B cell (primary cell): ENCODE measurements around the gene GGCT. TPM values are rescaled to one million over a fixed set of nuclear protein-coding genes. Genes with fewer than 3 reads are reported as not detected.

Experiments
- ATAC-seq: fragments of 200-7000 bp; cut with Tn5 transposase; one replicate; pipeline ENCODE4 v1.10.0; 2021; ENCODE audit warnings: low read depth, mild to moderate bottlenecking, moderate number of reproducible peaks, moderate library complexity
- CTCF ChIA-PET: fragments of 350-600 bp; sonication (Branson Sonifier 250); formaldehyde crosslinking; loops from one replicate; lab custom pipeline; 2021; ENCODE audit warnings: antibody characterized with exemption, inconsistent platforms; lab: Charles Lee
- POLR2A ChIA-PET: fragments of 350-600 bp; sonication (Branson Sonifier 250); formaldehyde crosslinking; loops from one replicate; lab custom pipeline; 2021; ENCODE audit warnings: antibody characterized with exemption; lab: Charles Lee
- DNase-seq: peaks from one replicate; pipeline ENCODE4 v3.0.0; 2013
- H2AFZ ChIP-seq: 2 replicates; pipeline ENCODE4 v1.6.1; 2012; ENCODE audit warnings: mild to moderate bottlenecking, low read depth, low read length; ENCODE audit not compliant: insufficient read depth, poor library complexity, severe bottlenecking
- H3K27ac ChIP-seq, 2 donors: 1 replicate in 1 of 2; 2 replicates in 1 of 2; pipeline ENCODE4 v1.5.1; 2012 to 2013; ENCODE audit warnings: low read length in 2 of 2, mild to moderate bottlenecking in 2 of 2, moderate library complexity in 1 of 2
- H3K27me3 ChIP-seq, 4 experiments: fragments of 200-600 bp in 1 of 4; sonication (generic) in 1 of 4; replicated peaks in 1 of 4; 1 replicate in 2 of 4; 2 replicates in 2 of 4; pipeline versions ENCODE4 v1.6.1 to v1.7.0; 2013 to 2016; ENCODE audit warnings: low read length in 3 of 4, mild to moderate bottlenecking in 2 of 4, mixed read lengths in 1 of 4, moderate library complexity in 1 of 4; ENCODE audit not compliant: insufficient read depth in 4 of 4, control insufficient read depth in 3 of 4; ENCODE audit errors: control extremely low read depth in 1 of 4
- H3K36me3 ChIP-seq, 2 experiments: replicated peaks in 1 of 2; 1 replicate in 1 of 2; 2 replicates in 1 of 2; pipeline versions ENCODE4 v1.6.1 to v1.7.1; 2013; ENCODE audit warnings: low read length in 1 of 2; ENCODE audit not compliant: insufficient read depth in 2 of 2, control insufficient read depth in 1 of 2; ENCODE audit errors: control extremely low read depth in 1 of 2, extremely low read depth in 1 of 2
- H3K4me1 ChIP-seq, 2 donors: fragments of 200-600 bp in 1 of 2; sonication (generic) in 1 of 2; 1 replicate in 1 of 2; 2 replicates in 1 of 2; pipeline versions ENCODE4 v1.5.1 to v1.6.1; 2013 to 2017; ENCODE audit warnings: low read length in 2 of 2; ENCODE audit not compliant: control insufficient read depth in 2 of 2, insufficient read depth in 2 of 2
- H3K4me2 ChIP-seq: replicated peaks from 2 replicates; pipeline ENCODE3; 2012; ENCODE audit warnings: mild to moderate bottlenecking, low read depth, low read length; ENCODE audit not compliant: poor library complexity, severe bottlenecking
- H3K4me3 ChIP-seq, 5 experiments: fragments of 200-600 bp in 1 of 5; sonication (generic) in 1 of 5; 1 replicate in 3 of 5; 2 replicates in 2 of 5; pipeline versions ENCODE4 v1.5.1 to v1.7.0; 2011 to 2016; ENCODE audit warnings: low read length in 4 of 5, mild to moderate bottlenecking in 4 of 5, low read depth in 2 of 5, control low read depth in 1 of 5, moderate library complexity in 1 of 5; ENCODE audit not compliant: insufficient read depth in 1 of 5; ENCODE audit errors: control extremely low read depth in 1 of 5, extremely low read depth in 1 of 5
- H3K79me2 ChIP-seq: fragments of 200-600 bp; sonication (generic); one replicate; pipeline ENCODE4 v1.6.0; 2016; ENCODE audit warnings: low read length; ENCODE audit not compliant: control insufficient read depth, insufficient read depth
- H3K9ac ChIP-seq: fragments of 200-600 bp; sonication (generic); 2 replicates; pipeline ENCODE4 v1.6.1; 2017; ENCODE audit warnings: mild to moderate bottlenecking, low read length, moderate library complexity
- H3K9me3 ChIP-seq, 3 donors: one replicate each; pipeline versions ENCODE4 v1.6.1 to v1.7.1; 2013; ENCODE audit warnings: low read length in 2 of 3; ENCODE audit not compliant: control insufficient read depth in 2 of 3, insufficient read depth in 1 of 3; ENCODE audit errors: control extremely low read depth in 1 of 3
- H4K20me1 ChIP-seq: 2 replicates; pipeline ENCODE4 v1.6.0; 2012; ENCODE audit warnings: mild to moderate bottlenecking, low read length; ENCODE audit not compliant: insufficient read depth, control insufficient read depth, poor library complexity, severe bottlenecking
- H3K27ac Mint-ChIP-seq: one replicate; pipeline ENCODE4 v1.8.0; 2021; ENCODE audit warnings: mixed read lengths
- H3K27me3 Mint-ChIP-seq: one replicate; pipeline ENCODE4 v1.8.0; 2021; ENCODE audit warnings: mixed read lengths
- H3K4me1 Mint-ChIP-seq: one replicate; pipeline ENCODE4 v1.8.0; 2021; ENCODE audit warnings: mixed read lengths
- H3K4me3 Mint-ChIP-seq: one replicate; pipeline ENCODE4 v1.8.0; 2021; ENCODE audit warnings: mixed read lengths
- H3K9me3 Mint-ChIP-seq: one replicate; pipeline ENCODE4 v1.8.0; 2022; ENCODE audit warnings: mixed read lengths; ENCODE audit not compliant: insufficient read depth
- EZH2 ChIP-seq: IDR thresholded peaks from 2 replicates; pipeline ENCODE4 v1.6.1; 2012; ENCODE audit warnings: borderline replicate concordance, low read depth, mild to moderate bottlenecking, moderate library complexity, low read length; ENCODE audit not compliant: insufficient read depth, poor library complexity, severe bottlenecking
- WGBS: methylation state at CpG from one replicate; pipeline ENCODE4 v1.1.5; 2013; ENCODE audit warnings: missing lambda C conversion rate; ENCODE audit not compliant: insufficient coverage; 5-methylcytosine and 5-hydroxymethylcytosine counted together
- intact Hi-C: fragments of 100-400 bp; cut with micrococcal nuclease; formaldehyde crosslinking; loops from one replicate; pipeline ENCODE4 v1.10.0; 2022
- polyA plus RNA-seq: library from polyadenylated mRNA; depleted of rRNA; stranded (reverse); fragments of >200 nt; gene quantifications from 2 replicates; pipeline ENCODE4 v1.2.3, GENCODE V29; 2012
- total RNA-seq, 2 donors: library from RNA; stranded (reverse); fragments of 120-200 nt in 1 of 2; gene quantifications; 1 replicate in 1 of 2; 2 replicates in 1 of 2; pipeline versions ENCODE4 v1.2.3 to v1.2.4, GENCODE V29; 2013 to 2022
- TF ChIP-seq, protein P1 (sequence below): fragments of 200-600 bp; IDR thresholded peaks from one replicate; pipeline ENCODE4 v1.8.0; 2022; ENCODE audit warnings: antibody characterized with exemption, mild to moderate bottlenecking

Gene GGCT
- total and polyA plus RNA-seq, 2 donors (not counting 1 experiment from before 2014, with no cell fraction given) = 8.1 to 12.5 TPM

- no peaks in the 10 kb centered on the region for H3K4me1 ChIP-seq
- no peak overlapping the region for H3K9ac ChIP-seq
- H3K27me3 Mint-ChIP-seq = no peaks in the 10 kb centered on the region
- intact Hi-C loops = no loop called here
- TF ChIP-seq EZH2 = no peak
- TF ChIP-seq, protein P1, sequence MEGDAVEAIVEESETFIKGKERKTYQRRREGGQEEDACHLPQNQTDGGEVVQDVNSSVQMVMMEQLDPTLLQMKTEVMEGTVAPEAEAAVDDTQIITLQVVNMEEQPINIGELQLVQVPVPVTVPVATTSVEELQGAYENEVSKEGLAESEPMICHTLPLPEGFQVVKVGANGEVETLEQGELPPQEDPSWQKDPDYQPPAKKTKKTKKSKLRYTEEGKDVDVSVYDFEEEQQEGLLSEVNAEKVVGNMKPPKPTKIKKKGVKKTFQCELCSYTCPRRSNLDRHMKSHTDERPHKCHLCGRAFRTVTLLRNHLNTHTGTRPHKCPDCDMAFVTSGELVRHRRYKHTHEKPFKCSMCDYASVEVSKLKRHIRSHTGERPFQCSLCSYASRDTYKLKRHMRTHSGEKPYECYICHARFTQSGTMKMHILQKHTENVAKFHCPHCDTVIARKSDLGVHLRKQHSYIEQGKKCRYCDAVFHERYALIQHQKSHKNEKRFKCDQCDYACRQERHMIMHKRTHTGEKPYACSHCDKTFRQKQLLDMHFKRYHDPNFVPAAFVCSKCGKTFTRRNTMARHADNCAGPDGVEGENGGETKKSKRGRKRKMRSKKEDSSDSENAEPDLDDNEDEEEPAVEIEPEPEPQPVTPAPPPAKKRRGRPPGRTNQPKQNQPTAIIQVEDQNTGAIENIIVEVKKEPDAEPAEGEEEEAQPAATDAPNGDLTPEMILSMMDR = no peak
- H3K27me3 ChIP-seq = no peaks in the 10 kb centered on the region
- H3K4me3 Mint-ChIP-seq = no peak overlapping the region
- H3K79me2 ChIP-seq = no peaks in the 10 kb centered on the region
- ChIA-PET POLR2A (no interaction called here), CTCF (no interaction called here)
- H4K20me1 ChIP-seq = no peaks in the 10 kb centered on the region
- H2AFZ ChIP-seq = no peak overlapping the region
- peaks cover 0 to 80% of the 10 kb centered on the region in 2 experiments for H3K36me3 ChIP-seq
- no peaks in the 10 kb centered on the region for H3K9me3 Mint-ChIP-seq
- ATAC-seq = no peak
- H3K4me2 ChIP-seq = no peak overlapping the region
- WGBS = 97% methylated on average over 29 of the region's 29 CpGs
- no peak overlapping the region for H3K4me3 ChIP-seq
- peaks cover under 1% of the 10 kb centered on the region for H3K4me1 Mint-ChIP-seq
- no peak overlapping the region for H3K27ac Mint-ChIP-seq
- H3K9me3 ChIP-seq = no peaks in the 10 kb centered on the region
- no peak overlapping the region for H3K27ac ChIP-seq
- DNase-seq = no peak
Observed at GRCh38 chr7:30451539-30452279, 52.9 kb downstream of the GGCT start.

DNA sequence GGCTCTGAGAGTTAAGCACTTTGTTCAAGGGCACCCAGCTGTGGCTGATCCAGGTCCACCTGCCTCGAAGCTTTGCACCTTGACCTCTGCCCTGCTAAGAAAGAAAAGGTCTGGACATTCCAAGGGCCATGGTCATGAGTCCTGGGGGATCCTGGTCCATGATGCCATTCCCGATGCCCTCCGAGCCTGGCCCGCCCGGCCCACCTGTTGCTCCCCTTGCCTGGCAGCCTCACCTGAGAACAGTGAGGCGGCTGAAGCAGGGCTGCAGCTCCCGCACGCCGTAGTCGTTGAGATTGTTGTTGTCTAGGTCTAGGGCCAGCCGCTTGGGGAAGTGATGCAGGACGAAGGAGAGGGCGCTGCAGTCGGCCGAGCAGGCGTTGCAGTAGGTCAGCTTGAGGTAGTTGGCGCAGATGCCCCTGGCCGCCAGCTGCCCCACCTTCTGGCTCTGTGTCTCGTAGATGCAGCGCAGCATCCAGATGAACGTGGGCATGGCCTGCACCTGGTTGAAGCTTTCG lies 53.6 kb downstream of the GGCT start:
- Histone ChIP-seq H3K36me3 (peaks cover 0 to 74% of the 10 kb centered on the region in 2 experiments), H4K20me1 (no peaks in the 10 kb centered on the region), H3K9ac (no peak overlapping the region), H3K9me3 (no peaks in the 10 kb centered on the region), H3K4me3 (no peak overlapping the region), H3K27ac (no peak overlapping the region), H3K79me2 (no peaks in the 10 kb centered on the region), H3K4me2 (no peak overlapping the region), H2AFZ (no peak overlapping the region), H3K4me1 (peaks cover 3 to 5% of the 10 kb centered on the region in 2 donors), H3K27me3 (no peaks in the 10 kb centered on the region)
- no peak overlapping the region for H3K4me3 Mint-ChIP-seq
- no peaks in the 10 kb centered on the region for H3K27me3 Mint-ChIP-seq
- ChIA-PET CTCF (no interaction called here), POLR2A (no interaction called here)
- no peak for ATAC-seq
- intact Hi-C loops = no loop called here
- H3K4me1 Mint-ChIP-seq = peaks cover 4% of the 10 kb centered on the region
- TF ChIP-seq, protein P1 = no peak
- no peak for TF ChIP-seq EZH2
- no peak for DNase-seq
- 98% methylated on average over 21 of the region's 22 CpGs for WGBS
- H3K9me3 Mint-ChIP-seq = no peaks in the 10 kb centered on the region
- H3K27ac Mint-ChIP-seq = no peak overlapping the region
